ENCODE results near the gene NUB1.

NUB1 gene

DNA sequence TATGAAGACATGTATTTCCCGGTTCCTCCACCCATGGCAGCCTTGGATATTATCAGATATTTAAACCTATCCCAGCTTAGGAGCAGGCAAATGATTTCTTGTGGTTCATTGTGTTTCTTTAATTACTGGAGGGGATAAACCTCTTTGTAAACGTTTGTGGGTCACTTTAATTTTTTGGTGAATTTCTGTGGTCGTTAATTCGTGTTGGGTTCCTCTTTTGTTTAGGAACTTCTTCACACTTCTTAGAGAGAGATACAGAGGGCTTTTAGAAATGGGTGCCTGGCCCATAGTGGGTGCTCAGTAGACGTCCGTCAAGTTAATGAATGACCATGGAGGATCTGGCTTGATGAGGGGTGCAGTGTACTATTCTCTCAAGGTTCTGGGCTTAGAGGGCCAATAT lies 27.2 kb upstream of the NUB1 start:
- no peak for DNase-seq

DNA sequence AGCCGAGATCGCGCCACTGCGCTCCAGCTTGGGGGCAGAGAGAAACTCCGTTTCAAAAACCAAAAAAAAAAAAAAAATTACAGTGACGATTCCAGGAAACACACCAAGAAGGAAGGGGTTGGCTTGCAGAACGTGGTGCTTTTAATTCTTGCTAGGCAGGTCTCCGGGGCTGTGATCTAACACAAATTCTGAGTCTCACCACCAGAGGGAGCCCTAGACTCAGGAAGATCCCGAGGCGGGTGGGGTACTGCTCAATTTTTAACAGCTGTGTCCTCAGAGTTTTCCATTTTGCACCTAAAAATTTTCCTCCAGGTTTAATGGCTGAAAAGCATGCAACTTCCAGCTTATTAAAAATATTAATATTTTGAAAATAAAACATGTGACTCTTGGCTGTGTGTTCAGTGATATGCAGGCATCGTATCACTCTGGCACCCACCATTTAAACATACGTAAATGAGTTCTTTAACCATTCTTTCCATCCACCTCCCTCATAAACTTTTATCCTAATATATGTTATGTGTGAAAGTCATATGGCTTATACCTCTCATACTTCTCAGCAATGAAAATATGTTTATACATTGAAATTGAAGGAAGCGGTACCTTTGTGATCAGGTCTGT lies 26.5 kb upstream of the NUB1 start:
- DNase-seq: peak; percentile 32

DNA sequence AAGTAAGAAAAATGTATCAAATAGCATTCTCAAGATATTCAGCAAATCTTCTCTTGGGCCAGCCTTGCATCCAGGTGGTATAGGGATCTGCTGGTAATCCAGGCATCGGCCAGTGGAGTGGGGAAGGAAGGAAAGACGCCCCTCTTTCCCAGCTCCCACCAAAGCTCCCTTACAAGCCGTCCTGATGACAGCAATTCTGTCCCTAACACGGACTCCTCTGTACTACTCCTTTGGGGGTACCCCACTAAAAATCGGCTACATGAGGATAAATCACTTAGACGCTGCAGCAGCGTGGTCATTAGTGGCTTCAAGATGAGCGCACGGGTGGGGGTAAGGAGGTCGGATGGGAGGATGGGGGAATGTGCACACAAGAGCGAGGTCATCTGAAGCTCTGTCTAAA lies 24.7 kb upstream of the NUB1 start:
- no peak for DNase-seq

DNA sequence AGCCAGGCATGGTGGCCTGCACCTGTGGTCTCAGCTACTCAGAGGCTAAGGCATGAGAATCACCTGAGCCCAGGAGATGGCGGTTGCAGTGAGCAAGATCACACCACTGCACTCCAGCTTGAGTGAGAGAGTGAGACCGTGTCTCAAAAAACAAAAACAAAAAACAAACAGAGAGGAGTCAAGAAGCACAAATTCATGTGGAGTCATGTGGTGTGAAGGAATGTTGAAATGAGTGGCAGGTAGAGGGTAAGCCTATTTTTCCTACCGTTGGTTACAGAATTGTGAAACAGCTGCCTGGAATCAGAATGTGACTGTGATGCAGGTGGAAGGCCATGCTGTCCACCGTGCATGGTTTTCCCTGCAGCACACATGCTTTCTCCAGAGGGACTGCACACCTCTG lies 23.7 kb upstream of the NUB1 start:
- DNase-seq: no peak

DNA sequence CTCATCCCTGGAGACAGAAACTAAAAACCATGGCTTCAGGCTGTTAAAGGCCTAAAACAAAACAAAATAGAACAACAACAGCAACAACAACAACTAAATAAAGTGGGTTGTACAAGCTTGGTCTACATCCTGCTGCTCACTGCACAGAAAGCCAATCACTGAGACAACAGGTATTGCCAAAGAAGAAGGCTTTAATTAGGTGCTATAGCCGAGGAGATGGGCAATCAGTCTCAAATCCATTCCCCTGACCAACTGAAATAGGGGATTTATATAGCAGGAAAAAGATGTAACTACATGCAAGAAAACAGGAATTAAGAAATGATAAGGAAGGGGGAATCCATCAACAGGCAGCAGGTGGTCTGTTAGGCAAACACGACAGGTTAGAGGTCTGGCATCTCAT lies 22.4 kb upstream of the NUB1 start:
- DNase-seq: no peak

DNA sequence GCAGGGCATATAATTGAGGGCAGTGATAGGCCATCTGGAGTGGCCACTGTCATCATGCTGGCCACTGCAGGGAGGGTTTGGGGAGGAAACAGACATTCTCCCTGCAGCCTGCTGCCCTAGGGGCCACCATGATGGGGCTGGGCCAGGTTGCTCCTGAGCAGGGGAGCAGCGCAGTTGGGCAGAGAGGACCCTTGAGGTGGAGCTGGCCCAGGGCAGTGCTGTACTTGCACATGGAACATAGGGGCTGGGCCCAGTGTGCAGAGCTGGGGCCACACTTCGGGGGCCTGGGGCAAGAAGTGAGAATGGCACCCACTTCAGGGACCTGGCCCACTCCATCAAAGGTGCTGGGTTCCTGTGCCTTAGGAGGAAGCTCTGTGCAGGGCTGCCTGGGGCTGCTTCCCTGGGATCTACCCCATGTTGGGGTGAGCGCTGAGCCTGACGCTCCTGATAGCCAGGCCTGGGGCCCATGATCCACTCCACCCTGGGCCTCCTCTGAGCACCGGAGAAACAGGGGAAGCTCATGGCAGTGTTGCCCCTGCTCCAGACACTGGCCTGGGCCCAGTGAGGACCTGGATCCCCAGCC lies 21.3 kb upstream of the NUB1 start:
- DNase-seq: no peak

DNA sequence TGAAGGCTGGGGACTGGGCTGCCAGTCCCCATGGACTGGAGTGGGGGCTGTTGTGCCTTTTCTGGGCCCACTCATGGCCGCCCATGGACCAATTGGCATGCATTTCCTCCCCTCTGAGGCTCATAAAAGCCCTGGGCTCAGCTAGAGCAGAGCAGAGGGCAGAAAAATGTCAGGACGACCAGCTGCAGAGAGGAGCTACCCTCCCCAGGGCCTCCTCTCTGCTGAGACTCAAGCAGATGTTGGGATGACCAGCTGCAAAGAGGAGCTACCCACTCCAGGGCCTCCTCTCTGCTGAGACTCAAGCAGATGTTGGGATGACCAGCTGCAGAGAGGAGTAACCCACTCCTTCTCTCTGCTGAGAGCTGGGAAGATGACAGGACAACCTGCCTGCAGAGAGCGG lies 20.3 kb upstream of the NUB1 start:
- no peak for DNase-seq

DNA sequence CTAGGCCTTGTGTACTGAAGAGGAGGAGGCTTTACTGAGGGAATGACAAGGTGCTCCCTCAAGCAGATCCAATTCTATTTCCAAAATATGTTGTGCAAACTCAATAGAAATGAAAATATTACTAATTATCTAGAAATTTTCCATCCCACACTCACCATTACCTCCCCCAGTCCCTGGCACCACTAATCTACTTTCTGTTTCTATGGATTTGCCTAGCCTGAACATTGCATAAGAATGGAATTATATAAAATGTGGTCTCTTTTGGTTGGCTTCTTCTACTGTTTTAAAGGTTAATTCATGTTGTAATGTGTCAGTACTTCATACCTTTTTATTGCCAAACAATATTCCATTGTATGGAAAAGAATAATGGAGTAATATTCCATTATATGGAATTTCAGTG lies 18.7 kb upstream of the NUB1 start:
- DNase-seq: no peak

DNA sequence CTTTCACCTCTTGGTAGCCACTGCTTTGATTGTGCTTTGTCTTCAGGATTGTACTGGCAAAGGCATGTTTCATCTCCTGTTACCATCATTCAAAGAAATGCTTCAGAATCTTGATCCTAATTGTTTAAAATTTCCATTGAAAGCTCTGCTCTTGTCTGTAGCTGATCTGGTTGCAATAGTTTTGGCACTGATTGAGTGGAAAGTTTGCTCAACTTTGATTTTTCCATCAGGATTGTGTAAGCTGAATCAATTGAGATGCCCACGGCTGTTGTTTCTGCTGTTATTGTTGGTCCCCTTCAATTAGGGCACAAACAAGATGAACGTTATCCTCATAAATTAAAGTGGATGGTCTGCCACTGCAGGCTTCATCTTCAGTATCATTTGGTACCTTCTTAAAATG lies 14.6 kb upstream of the NUB1 start:
- DNase-seq: no peak

DNA sequence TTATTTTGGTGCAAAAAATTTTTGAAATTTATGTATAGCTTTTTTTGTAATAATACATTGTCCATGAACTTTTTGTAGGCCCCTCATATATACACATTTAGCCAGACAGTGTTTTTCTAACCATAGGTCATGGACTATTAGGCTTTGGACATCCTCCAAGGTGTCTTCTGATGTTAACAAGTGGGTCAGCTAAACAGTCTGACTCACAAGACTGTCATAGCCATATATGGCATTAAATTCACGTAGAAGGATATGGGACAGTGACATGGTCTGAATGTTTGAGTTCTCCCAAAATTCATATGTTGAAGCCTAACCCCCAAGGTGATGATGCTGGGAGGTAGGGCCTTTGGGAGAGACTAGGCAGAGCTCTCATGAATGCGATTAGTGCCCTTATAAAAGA lies 14.0 kb upstream of the NUB1 start:
- DNase-seq: no peak

DNA sequence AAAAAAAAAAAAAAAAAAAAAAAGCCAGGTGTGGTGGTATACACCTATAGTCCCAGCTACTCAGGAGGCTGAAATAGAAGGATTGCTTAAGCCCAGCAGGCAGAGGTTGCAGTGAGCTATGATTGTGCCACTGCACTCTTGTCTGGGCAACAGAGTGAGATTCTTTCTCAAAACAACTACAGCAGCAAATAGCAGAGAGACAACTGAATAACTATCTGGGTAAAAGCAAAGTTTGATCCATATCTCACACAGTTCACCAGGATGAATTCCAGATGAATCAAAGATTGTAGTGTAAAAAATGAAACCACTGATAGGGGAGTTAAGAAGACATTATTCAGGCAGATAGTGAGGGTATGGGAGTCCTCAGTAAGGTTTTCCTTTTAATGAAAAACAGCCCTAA lies 11.4 kb upstream of the NUB1 start:
- no peak for DNase-seq

DNA sequence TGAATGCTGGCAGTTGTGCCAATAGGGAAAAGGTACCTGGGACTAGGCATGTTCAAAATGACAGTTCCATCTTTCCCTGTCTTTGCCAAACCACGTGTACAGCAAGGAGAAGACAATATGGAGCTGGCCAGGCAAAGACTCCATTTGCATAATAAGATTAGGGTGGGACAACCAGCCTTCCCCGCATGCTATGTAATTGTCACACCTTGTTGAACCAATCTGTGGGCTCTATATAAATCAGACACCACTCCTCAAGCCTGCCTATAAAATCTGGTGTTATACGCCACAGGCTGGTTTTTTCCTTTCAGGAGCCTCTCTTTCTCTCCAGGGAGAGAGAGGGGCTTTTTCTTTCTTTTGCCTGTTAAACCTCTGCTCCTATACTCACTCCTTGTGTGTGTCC lies 11.0 kb upstream of the NUB1 start:
- no peak for DNase-seq

DNA sequence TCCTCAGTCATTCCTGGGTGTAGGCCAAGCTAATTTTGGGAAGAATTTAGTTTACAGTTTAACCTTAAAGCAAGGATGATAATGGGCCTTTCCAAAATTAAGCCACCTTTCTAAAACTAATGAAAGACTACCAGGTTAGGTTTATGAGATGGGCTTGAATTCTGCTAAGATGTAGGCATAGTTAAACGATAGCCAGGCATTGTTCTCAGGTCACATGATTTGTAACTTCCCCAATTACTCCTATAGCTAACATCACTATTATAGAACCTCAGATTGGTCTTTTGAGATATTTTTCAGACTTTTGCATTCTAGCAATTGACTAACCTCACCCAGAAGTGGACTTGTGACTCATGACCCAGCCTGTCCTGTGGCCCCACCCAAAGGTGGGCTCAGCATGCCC lies 7.0 kb upstream of the NUB1 start:
- no peak for DNase-seq

DNA sequence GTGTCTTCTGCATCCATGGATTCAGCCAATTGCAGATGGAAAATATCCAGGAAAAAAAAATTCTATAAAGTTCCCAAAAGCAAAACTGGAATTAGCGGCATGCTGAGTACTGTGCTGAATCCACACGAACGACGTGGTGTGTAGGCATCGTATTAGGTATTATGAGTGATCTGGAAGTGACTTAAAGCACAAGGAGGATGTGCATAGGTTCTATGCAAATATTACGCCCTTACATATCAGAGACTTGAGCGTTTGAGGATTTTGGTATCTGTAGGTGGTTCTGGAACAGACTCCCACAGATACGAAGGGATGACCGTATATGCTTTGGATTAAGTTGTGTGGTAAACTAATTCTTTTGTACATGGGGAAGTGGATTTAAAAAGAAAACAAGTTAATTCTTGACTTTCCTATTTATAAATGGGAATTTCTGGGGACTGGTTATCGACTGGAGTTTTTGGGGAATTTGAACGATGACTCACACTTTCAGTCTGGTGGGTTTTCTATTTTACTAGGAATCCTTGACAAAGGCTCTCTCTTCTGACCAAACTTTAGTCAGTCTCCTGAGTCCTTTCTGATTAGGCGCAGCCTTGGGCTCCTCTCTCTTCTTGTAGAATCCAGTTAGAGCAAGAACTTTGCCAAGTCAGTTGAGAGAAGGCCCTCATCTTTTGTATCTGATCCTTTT lies 5.4 kb upstream of the NUB1 start:
- DNase-seq: no peak

DNA sequence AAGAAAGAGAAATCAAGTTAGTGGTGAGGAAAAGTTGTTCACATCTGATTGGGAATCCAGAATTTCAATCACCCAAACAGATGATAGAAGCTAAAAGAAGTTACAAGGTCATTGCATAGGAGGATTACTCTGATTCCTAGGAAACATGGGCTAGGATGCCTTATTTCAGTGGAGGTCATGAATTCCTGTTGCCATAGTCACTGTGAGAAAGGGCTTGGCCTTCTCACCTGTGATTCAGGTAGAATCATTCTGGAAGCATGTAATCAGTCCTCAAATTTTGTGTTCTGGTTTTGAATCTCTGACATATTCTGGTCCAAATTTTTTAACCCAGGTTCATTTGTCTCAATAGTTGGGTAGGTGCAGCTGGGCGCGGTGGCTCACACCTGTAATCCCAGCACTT lies 4.3 kb upstream of the NUB1 start:
- DNase-seq: no peak

DNA sequence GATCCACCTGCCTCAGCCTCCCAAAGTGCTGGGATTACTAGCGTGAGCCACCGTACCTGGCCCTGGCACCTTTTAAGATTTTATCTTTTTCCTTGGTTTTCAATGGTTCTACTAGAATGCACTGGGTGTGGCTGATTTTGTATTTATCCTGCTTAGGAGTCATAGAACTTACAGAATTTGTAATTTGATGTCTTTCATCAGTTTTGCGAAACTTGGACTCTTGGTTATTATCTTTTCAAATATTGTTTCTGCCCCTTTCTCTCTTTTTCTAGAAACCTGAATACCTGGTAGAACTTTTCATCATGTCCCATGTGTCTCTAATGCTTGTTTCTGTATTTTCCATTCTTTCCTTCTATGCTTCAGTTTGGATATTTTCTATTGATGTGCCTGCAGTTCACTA lies 2.8 kb upstream of the NUB1 start:
- no peak for DNase-seq

DNA sequence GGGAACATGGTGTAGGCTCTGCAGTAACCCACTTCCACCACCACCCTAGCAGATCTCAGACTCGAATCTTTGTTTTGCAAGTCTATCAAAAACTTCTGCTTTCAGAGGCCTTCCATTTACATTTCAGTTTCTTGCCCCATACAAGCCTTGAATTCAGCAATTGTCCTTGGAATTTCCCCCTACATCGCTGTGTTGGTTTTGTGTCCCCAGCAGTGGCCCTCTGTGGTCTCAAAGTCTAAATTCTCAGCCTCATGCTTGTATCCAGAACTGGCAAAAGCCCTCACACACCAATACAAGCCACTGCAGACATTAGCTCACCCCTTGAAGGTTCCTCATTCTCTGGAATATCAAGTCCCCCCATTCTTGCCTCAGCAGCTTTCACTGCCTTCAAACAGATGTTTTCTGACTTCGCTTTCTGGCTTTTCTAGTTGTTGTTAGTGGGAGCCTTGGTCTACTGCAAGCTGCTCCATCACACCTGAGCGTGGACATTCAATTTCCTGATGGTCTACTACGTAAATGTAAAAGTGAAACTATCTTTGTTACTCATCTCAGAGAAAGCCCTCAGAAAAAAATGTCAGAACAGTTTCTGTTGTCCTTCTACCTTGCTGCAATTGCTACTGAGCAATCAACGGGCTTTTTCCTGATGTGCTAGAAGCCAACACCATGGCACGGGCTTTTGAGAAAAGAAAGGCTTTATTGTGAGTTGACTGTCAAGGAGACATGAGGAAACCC lies 1.8 kb upstream of the NUB1 start:
- DNase-seq: no peak

DNA sequence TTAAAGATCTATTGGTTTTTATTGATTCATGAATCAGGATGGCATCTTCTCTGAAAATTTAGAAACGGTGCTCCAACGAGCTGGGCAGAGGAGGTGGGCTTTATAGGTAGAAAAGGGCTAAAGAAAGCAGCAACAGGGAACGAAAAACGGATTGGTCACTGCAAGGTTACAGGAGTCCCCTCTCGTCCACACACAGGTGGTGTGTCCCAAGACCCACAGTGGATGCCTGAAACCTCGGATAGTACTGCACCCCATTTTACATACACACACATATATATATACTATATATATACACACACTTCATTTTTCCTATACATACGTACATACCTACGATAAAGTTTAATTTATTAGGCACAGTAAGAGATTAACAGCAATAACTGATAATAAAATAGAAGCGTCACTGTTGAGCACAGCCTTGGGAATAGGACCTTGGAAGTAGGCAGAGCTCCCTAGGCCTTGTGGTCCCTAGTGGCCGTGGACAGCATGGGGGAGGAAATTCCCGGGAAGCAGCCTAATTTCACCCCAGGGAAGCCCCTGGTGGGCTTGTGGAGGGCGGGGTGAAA lies 737 bp upstream of the NUB1 start:
- DNase-seq: no peak

DNA sequence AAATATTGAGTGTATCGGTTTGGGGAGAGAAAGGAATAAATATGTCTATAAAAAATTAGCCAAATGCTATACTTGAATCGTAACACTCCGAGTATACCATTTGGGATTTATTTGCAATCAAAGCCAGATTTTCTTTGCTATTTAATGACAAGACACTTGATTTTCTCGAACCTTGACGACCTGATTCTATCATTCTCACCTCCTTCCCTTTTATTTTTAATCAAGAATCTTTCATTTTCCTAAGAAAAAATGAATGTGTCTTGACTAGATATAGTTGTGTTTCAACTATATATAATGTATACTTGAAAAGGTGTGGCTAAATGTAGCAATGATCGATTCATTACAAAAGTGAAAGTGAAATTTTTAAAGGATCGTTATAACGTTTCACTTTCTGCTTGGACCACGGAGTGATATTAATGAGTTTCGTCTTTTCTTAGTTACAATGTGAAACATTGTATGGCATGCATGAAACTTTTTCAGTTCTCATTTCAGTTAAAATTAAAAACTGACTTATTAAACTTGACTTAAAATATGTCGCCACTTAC lies 562 bp downstream of the NUB1 start:
- no peak for DNase-seq

DNA sequence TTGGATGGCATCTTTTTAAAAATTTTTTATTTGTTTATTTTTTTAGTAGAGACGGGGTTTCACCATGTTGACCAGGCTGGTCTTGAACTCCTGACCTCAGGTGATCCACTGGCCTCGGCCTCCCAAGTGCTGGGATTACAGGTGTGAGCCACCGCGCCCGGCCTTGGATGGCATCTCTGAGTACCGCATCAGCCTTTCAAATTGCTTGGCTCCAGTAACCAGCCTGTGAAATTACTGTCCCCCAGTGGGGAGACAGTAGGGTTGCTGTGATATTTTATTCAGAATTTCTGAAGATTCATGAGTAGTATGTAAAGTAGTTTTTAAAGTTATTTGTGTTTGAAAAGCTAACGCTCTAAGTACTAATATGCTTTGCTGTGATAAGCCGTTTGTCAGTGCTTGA lies 1.2 kb downstream of the NUB1 start:
- DNase-seq: no peak

DNA sequence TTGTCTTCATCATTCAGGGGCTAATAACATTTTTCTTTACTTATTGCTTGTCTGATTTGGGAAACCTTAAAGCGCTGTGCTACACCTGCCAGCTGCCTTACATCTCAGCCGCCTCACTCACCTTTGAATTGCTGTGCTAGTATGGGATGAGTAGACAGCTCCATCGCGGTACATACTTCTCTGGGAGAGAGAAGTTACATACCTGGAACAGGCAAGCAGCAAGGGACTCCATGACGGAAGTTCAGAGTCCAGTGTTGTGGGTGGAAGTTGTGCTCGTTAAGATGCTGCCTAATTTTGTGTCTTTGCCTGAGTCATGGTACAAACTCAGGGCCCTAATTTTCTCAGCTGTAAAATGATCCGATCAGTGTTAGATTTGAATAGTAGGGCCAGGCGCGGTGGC lies 1.9 kb downstream of the NUB1 start:
- no peak for DNase-seq

DNA sequence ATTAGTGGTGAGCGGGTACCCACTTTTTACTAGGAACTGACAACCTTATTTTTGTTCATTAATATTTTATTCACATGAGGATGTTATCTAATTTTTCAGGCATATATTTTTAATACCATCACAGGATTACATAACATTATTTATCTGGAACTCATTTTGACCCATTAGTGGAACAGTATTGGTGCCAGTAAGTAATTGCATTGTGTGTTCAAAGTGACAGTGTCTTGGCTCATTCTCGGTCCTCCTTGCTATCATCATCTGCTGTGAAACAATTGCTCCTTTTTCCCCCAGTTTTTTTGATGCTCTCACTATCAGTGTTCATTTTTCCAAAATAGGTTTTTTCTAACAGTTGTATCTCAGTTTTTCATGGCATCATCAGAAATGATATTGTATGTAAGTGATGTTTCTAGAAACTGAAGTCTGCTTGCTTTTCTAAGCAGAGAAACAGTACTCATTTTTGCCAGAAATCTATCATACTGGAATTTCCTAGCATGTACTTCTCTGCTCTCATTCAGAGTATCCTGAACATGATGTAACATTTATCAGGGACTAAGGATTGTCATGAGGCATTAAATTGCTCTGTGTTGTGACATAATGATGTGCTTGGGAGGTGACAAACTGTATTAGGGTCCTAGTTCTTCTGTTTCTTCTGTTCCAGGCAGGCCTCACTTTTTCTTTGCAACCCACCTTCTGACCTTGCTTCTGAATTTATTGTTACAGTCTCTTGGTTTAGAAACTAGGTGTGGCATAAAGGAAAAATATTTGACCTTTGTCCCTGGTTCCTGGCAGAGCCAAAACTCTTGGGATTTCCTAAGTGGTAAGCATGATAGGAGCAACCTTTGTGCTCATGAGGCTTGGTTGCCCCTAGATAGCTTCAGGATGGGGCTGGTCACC lies 4.2 kb downstream of the NUB1 start:
- no peak for DNase-seq

DNA sequence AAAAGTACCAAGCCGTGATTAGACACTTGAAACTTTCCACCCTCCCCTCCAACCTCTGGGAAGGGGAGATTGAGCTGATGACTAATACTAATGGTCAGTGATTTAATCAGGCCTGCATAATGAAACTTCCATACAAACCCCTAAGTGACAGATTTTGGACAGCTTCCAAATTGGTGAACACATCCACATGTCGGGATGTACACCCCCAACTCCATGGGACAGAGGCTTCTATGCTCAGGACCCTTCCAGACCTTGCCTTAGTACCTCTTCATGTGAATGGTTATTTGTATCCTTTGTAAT lies 4.8 kb downstream of the NUB1 start:
- no peak for DNase-seq

Measured in NCI-H1417 treated with DMSO at 0.1 percent for 48 hours (cell line).